IMR-90 (cell line): ENCODE results near the gene SMC1B.

Experiments
- BHLHE40 ChIP-seq: fragments of 150-350 bp; IDR thresholded peaks from 2 replicates; pipeline ENCODE4 v1.6.1; 2016; ENCODE audit warnings: mild to moderate bottlenecking, low read depth, low read length
- CEBPB ChIP-seq: IDR thresholded peaks from 2 replicates; pipeline ENCODE4 v1.6.1; 2012; ENCODE audit warnings: low read depth, low read length, improper control_type of control experiment
- CTCF ChIP-seq: conservative IDR thresholded peaks from 2 replicates; pipeline ENCODE4 v1.5.1; 2012; ENCODE audit warnings: mild to moderate bottlenecking, low read depth, low read length, improper control_type of control experiment
- MAFK ChIP-seq: IDR thresholded peaks from 2 replicates; pipeline ENCODE4 v1.6.1; 2012; ENCODE audit warnings: low read depth, low read length, improper control_type of control experiment
- POLR2A ChIP-seq: IDR thresholded peaks from 2 replicates; pipeline ENCODE4 v1.6.1; 2012; ENCODE audit warnings: mild to moderate bottlenecking, low read depth, low read length
- RAD21 ChIP-seq: IDR thresholded peaks from 2 replicates; pipeline ENCODE4 v1.6.1; 2012; ENCODE audit warnings: low read length, improper control_type of control experiment
- RFX5 ChIP-seq: IDR thresholded peaks from 2 replicates; pipeline ENCODE4 v1.8.0; 2012; ENCODE audit warnings: low read depth, mild to moderate bottlenecking, low read length, moderate library complexity
- SMC3 ChIP-seq: fragments of 150-350 bp; IDR thresholded peaks from 2 replicates; pipeline ENCODE4 v1.6.1; 2016; ENCODE audit warnings: low read depth, mild to moderate bottlenecking, antibody characterized with exemption, low read length, moderate library complexity
- TF ChIP-seq, protein P1 (sequence below): fragments of 150-350 bp; IDR thresholded peaks from 2 replicates; pipeline ENCODE4 v1.6.1; 2017; ENCODE audit warnings: mild to moderate bottlenecking, antibody characterized with exemption, low read length, low read depth
- TF ChIP-seq, protein P2 (sequence below): fragments of 150-350 bp; IDR thresholded peaks from 2 replicates; pipeline ENCODE4 v1.6.1; 2016; ENCODE audit warnings: low read depth, mild to moderate bottlenecking, low read length, moderate library complexity, borderline replicate concordance

DNA sequence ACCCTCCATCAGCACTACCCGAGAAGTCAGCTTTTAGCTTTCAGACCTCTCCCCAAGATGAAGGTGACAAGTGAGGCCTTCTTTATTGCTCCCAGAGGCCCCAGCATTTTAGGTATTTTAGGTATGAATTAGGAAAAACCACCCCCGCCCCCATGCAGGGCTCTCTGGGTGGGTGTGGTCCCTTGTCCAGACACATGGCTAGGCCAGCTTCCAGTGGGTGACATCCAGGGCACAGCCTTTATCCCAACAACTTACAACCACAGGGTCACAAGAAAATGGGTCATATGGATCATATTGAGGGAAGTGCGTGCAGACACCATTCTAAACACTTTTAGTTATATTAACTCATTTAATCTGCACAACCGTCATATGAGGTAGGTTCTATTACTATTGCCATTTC is 42.2 kb upstream of the SMC1B start:
- no peak for TF ChIP-seq CTCF
- TF ChIP-seq RAD21: no peak
- TF ChIP-seq RFX5: no peak
- no peak for TF ChIP-seq CEBPB
- TF ChIP-seq POLR2A: no peak
- TF ChIP-seq SMC3: no peak
- TF ChIP-seq BHLHE40: no peak
- no peak for TF ChIP-seq MAFK
- TF ChIP-seq, protein P1, sequence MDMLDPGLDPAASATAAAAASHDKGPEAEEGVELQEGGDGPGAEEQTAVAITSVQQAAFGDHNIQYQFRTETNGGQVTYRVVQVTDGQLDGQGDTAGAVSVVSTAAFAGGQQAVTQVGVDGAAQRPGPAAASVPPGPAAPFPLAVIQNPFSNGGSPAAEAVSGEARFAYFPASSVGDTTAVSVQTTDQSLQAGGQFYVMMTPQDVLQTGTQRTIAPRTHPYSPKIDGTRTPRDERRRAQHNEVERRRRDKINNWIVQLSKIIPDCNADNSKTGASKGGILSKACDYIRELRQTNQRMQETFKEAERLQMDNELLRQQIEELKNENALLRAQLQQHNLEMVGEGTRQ: no peak
- TF ChIP-seq, protein P2, sequence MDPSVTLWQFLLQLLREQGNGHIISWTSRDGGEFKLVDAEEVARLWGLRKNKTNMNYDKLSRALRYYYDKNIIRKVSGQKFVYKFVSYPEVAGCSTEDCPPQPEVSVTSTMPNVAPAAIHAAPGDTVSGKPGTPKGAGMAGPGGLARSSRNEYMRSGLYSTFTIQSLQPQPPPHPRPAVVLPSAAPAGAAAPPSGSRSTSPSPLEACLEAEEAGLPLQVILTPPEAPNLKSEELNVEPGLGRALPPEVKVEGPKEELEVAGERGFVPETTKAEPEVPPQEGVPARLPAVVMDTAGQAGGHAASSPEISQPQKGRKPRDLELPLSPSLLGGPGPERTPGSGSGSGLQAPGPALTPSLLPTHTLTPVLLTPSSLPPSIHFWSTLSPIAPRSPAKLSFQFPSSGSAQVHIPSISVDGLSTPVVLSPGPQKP: no peak
